ENCODE data around the gene CLDN25.

Gene CLDN25

DNA sequence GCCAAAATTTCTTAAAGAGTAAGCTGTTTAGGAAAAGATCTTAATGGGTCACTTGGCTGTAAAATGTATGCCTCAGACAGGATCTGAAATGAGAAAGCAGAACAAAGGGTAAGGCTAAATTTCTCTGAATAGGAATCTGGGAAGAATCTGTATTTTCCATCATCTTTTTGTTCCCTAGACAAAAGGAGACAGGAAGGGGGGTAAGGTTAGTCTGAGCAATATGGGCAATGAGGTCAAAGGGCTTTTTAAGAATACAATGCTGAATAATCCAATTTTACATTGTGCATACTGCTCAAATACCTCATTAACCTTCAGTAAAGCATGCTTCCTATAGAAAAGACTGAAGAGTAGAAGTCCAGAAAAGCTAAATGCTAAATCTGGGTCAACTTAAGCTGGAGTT is 34.6 kb downstream of the CLDN25 start:
- DNase-seq = no peak

DNA sequence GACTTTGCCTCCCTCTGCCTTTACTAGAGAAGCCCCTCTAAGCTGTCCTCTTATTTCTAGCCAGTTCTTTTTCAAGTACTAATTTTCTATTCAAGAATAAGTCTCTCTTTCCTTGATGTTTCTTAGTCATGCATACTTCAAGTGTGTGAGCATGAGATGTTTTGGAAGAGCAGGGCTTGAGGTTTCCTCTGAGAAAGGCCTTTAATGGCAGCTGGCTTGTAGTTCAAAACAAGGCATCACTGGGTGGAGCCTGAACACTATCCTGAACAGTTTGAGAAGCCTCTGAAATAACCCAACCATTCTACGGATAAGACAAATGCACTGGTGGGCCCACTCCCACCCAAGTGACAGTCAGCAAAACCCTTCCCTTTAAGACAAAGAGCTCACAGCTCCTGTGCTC is 37.6 kb downstream of the CLDN25 start:
- no peak for DNase-seq

DNA sequence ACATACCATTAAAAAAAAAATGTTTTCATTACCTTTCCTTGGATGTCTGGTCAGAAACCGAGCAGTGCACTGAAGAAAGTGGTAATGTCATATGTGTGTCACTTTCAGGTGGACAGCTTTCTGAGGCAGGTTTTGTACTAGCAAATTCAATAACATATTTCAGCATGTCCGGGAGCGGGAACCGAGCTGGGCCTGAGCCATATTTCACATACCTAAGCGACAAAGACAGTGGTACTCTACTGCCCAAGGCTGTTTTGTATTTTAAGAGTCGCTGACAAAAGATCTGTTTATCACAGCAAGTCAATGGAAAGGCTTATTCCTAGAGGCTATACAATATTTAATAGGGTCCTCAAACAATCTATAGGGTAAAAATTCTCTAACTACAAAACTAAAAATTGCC is 38.0 kb downstream of the CLDN25 start:
- DNase-seq = no peak

DNA sequence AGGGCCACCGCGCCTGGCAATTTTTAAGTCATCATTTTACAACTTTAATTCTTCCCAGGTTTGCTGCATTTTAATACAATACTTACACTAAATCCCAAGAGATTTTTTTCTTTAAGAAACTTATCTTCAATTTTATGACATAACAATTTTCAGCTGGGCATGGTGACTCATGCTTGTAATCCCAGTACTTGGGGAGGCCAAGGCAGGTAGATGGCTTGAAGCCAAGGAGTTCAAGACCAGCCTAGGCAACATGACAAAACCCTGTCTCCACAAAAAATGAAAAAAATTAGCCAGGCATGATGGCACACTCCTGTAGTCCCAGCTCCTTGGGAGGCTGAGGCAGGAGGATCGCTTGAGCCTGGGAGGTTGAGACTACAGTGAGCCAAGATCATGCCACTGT is 38.8 kb downstream of the CLDN25 start:
- DNase-seq = no peak

DNA sequence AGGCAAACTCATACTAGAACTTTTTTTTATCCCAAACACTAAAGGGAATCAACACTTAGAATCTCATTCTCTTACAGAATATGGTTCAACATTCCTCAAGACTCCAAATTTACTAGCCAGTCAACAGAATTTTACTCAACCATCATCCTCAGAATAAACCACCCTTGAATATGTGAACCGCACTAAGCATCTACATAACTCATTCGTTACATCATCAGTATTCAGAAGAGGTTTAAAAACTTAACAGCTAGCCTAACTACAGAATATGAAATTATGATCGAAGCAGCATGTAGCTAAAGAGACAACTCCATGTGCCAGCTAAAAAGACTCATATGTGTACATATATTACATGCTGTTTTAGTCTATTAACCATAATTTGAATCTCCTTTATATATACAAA is 47.9 kb downstream of the CLDN25 start:
- DNase-seq = no peak

DNA sequence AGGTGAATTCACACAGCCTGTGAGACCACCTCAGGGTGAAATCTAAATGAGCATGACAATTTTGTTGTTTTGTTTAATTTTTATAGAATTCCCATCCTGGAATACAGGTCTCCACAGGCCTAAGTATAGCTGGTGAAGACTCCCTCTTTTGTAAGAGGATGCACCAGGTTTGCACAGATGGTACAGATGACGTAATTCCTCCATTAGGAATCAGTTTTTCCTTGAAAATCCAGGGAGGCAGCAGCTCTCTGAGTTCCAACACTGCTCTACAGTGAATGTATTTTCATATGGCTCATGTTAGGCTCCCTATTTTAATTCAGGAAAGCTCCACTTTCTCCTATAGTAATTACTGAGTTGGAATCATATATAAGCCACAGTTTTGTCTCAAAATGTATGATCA is 48.6 kb downstream of the CLDN25 start:
- DNase-seq = no peak

GRCh38 chr11:113829751-113830150 is 50.2 kb downstream of the CLDN25 start:
- DNase-seq = no peak
